Stimulated activated naive B cell treated with anti-CD40 and anti-IgM and Interleukin-4, amounts not matched to agents 10 μg/mL and 1 μg/mL and 100 μg/mL, for 72 hours (primary cell): ENCODE data around the gene TACC3.

Source experiments
- ATAC-seq, 2 donors: fragments of 150-1000 bp; cut with Tn5 transposase; replicated peaks; 2 replicates each; pipeline ENCODE4 v1.10.0; 2021; ENCODE audit warnings: moderate library complexity in 1 of 2
- DNase-seq: peaks from one replicate; pipeline ENCODE4 v3.0.0; 2021
- H3K27ac Mint-ChIP-seq: one replicate; pipeline ENCODE4 v1.8.0; 2022; ENCODE audit warnings: mild to moderate bottlenecking, mixed read lengths
- H3K27me3 Mint-ChIP-seq, 2 donors: one replicate each; pipeline ENCODE4 v1.8.0; 2022; ENCODE audit warnings: mixed read lengths in 2 of 2
- H3K36me3 Mint-ChIP-seq, 2 donors: one replicate each; pipeline ENCODE4 v1.8.0; 2022; ENCODE audit warnings: mixed read lengths in 2 of 2, mild to moderate bottlenecking in 1 of 2
- H3K4me1 Mint-ChIP-seq, 2 donors: one replicate each; pipeline ENCODE4 v1.8.0; 2022; ENCODE audit warnings: mixed read lengths in 2 of 2, mild to moderate bottlenecking in 1 of 2
- H3K4me3 Mint-ChIP-seq, 2 donors: one replicate each; pipeline ENCODE4 v1.8.0; 2022; ENCODE audit warnings: mild to moderate bottlenecking in 2 of 2, mixed read lengths in 2 of 2, moderate library complexity in 1 of 2
- H3K9me3 Mint-ChIP-seq, 2 donors: one replicate each; pipeline ENCODE4 v1.8.0; 2022; ENCODE audit warnings: mixed read lengths in 2 of 2, mild to moderate bottlenecking in 1 of 2

TACC3 gene

GRCh38 chr4:1784395-1784788 is 63.1 kb downstream of the TACC3 start:
- Mint-ChIP-seq H3K36me3 (no peaks in the 10 kb centered on the region), H3K9me3 (no peaks in the 10 kb centered on the region), H3K27me3 (peaks cover 0 to 7% of the 10 kb centered on the region in 2 donors), H3K27ac (no peak overlapping the region), H3K4me1 (no peaks in the 10 kb centered on the region), H3K4me3 (no peak overlapping the region)
- ATAC-seq: no peak
- DNase-seq: no peak

GRCh38 chr4:1784789-1785591 is 63.7 kb downstream of the TACC3 start:
- H3K27ac Mint-ChIP-seq: no peak overlapping the region
- DNase-seq: no peak

GRCh38 chr4:1785592-1785991 is 64.3 kb downstream of the TACC3 start:
- H3K4me1 Mint-ChIP-seq: no peaks in the 10 kb centered on the region
- H3K27ac Mint-ChIP-seq: no peak overlapping the region
- no peaks in the 10 kb centered on the region for H3K36me3 Mint-ChIP-seq
- peaks cover 0 to 13% of the 10 kb centered on the region in 2 donors for H3K27me3 Mint-ChIP-seq
- ATAC-seq (no peak), DNase-seq (no peak)
- H3K4me3 Mint-ChIP-seq: no peak overlapping the region
- H3K9me3 Mint-ChIP-seq: no peaks in the 10 kb centered on the region

More at GRCh38 chr4:1784789-1785591, 63.7 kb downstream of the TACC3 start:
- Mint-ChIP-seq H3K36me3 (no peaks in the 10 kb centered on the region), H3K4me1 (no peaks in the 10 kb centered on the region), H3K4me3 (no peak overlapping the region), H3K27me3 (peaks cover 0 to 7% of the 10 kb centered on the region in 2 donors), H3K9me3 (no peaks in the 10 kb centered on the region)
- ATAC-seq: no peak

- Mint-ChIP-seq H3K27ac (no peak overlapping the region), H3K4me3 (no peak overlapping the region), H3K27me3 (peaks cover 0 to 23% of the 10 kb centered on the region in 2 donors), H3K4me1 (peaks cover 0 to 2% of the 10 kb centered on the region in 2 donors), H3K36me3 (no peaks in the 10 kb centered on the region), H3K9me3 (no peaks in the 10 kb centered on the region)
- no peak for ATAC-seq
- no peak for DNase-seq
Observed at GRCh38 chr4:1786544-1787362, 65.4 kb downstream of the TACC3 start.

GRCh38 chr4:1787411-1788077 is 66.2 kb downstream of the TACC3 start:
- DNase-seq (no peak), ATAC-seq (no peak)
- H3K36me3 Mint-ChIP-seq: no peaks in the 10 kb centered on the region
- H3K27me3 Mint-ChIP-seq: peaks cover 0 to 26% of the 10 kb centered on the region in 2 donors
- no peak overlapping the region for H3K4me3 Mint-ChIP-seq
- H3K27ac Mint-ChIP-seq: no peak overlapping the region
- H3K4me1 Mint-ChIP-seq: peaks cover 0 to 2% of the 10 kb centered on the region in 2 donors
- no peaks in the 10 kb centered on the region for H3K9me3 Mint-ChIP-seq

GRCh38 chr4:1788254-1788973 is 67.1 kb downstream of the TACC3 start:
- Mint-ChIP-seq H3K27me3 (peaks cover 0 to 23% of the 10 kb centered on the region in 2 donors), H3K36me3 (no peaks in the 10 kb centered on the region), H3K4me1 (peaks cover 0 to 2% of the 10 kb centered on the region in 2 donors), H3K9me3 (no peaks in the 10 kb centered on the region), H3K27ac (no peak overlapping the region), H3K4me3 (no peak overlapping the region)
- DNase-seq (no peak), ATAC-seq (no peak)

- no peaks in the 10 kb centered on the region for H3K9me3 Mint-ChIP-seq
- DNase-seq (no peak), ATAC-seq (no peak)
- peaks cover 0 to 2% of the 10 kb centered on the region in 2 donors for H3K4me1 Mint-ChIP-seq
- H3K27me3 Mint-ChIP-seq: peaks cover 0 to 19% of the 10 kb centered on the region in 2 donors
- no peak overlapping the region for H3K27ac Mint-ChIP-seq
- H3K4me3 Mint-ChIP-seq: no peak overlapping the region
- H3K36me3 Mint-ChIP-seq: no peaks in the 10 kb centered on the region
Observed at GRCh38 chr4:1789552-1789951, 68.2 kb downstream of the TACC3 start.

GRCh38 chr4:1790005-1790404 is 68.7 kb downstream of the TACC3 start:
- Mint-ChIP-seq H3K27me3 (peaks cover 0 to 19% of the 10 kb centered on the region in 2 donors), H3K9me3 (no peaks in the 10 kb centered on the region), H3K4me3 (no peak overlapping the region), H3K36me3 (no peaks in the 10 kb centered on the region), H3K27ac (no peak overlapping the region), H3K4me1 (peaks cover 0 to 2% of the 10 kb centered on the region in 2 donors)
- DNase-seq (no peak), ATAC-seq (no peak)

- Mint-ChIP-seq H3K27ac (no peak overlapping the region), H3K9me3 (no peaks in the 10 kb centered on the region), H3K27me3 (peaks cover 12 to 33% of the 10 kb centered on the region in 2 donors), H3K36me3 (no peaks in the 10 kb centered on the region), H3K4me3 (peak overlapping the region in 1 of 2 donors; percentile 22), H3K4me1 (peaks cover 6 to 9% of the 10 kb centered on the region in 2 donors)
- ATAC-seq (peak in 1 of 2 donors; percentile 4), DNase-seq (no peak)
Observed at GRCh38 chr4:1792158-1792831, 71.0 kb downstream of the TACC3 start.

- DNase-seq (no peak), ATAC-seq (peak; percentile 78 to 84)
- H3K9me3 Mint-ChIP-seq: no peaks in the 10 kb centered on the region
- no peak within 1 kb of the TSS for H3K27ac Mint-ChIP-seq
- H3K4me3 Mint-ChIP-seq: peak within 1 kb of the TSS in 1 of 2 donors; percentile 22
- H3K36me3 Mint-ChIP-seq: no peaks in the 10 kb centered on the region
- H3K27me3 Mint-ChIP-seq: peaks cover 12 to 40% of the 10 kb centered on the region in 2 donors
- peaks cover 6 to 9% of the 10 kb centered on the region in 2 donors for H3K4me1 Mint-ChIP-seq
Observed at GRCh38 chr4:1792832-1793495, 71.6 kb downstream of the TACC3 start, which contains the start of gene FGFR3. Gene FGFR3 (plus strand): TSS chr4:1793293. CDS start chr4:1793935, 642 bp downstream.

- Mint-ChIP-seq H3K9me3 (no peaks in the 10 kb centered on the region), H3K4me1 (peaks cover 6 to 9% of the 10 kb centered on the region in 2 donors), H3K4me3 (no peak overlapping the region), H3K27me3 (peaks cover 14 to 44% of the 10 kb centered on the region in 2 donors), H3K36me3 (no peaks in the 10 kb centered on the region), H3K27ac (no peak overlapping the region)
- ATAC-seq: peak; percentile 45 to 54
- DNase-seq: no peak
Observed at GRCh38 chr4:1793496-1793840, 72.1 kb downstream of the TACC3 start.

GRCh38 chr4:1793940-1794808 is 72.9 kb downstream of the TACC3 start:
- Mint-ChIP-seq H3K4me3 (peak overlapping the region in 1 of 2 donors; percentile 3), H3K27ac (no peak overlapping the region), H3K27me3 (peaks cover 19 to 51% of the 10 kb centered on the region in 2 donors), H3K36me3 (no peaks in the 10 kb centered on the region), H3K4me1 (peaks cover 6 to 9% of the 10 kb centered on the region in 2 donors), H3K9me3 (no peaks in the 10 kb centered on the region)
- ATAC-seq (peak in 1 of 2 donors; percentile 8), DNase-seq (no peak)
